Fibroblast of skin of right biceps (primary cell): ENCODE results near the gene HECA.
"Not testable (repeated sequence)": the region's sequence is repeated elsewhere in the genome, so short reads cannot be mapped to it uniquely, and the experiment has no call there.

Source experiments
- DNase-seq: peaks from one replicate; pipeline ENCODE4 v3.0.0-alpha.2; 2013

The HECA gene

DNA sequence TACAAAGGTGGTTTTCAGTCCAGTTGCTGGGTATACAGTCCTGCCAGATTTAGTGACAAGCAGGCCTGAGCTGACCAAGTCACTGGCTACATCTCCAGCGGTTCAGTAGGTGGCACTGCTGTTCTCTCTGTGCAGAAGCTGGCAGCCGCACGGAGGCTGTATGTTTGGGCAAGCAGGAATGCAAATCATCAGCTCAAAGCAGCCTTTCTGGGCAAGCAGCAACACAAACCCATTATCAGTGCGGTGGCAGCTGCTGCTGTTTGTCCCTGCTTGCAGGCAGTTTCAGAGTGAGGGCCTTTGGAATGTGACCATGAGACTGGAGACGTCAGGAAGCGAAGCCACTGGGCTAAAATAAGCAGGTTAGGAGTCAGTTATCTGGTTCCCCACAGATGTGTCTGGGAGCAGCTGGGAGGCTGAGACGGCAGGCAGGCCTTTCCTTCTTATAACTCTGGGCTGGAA, 84.4 kb downstream of the HECA start:
- DNase-seq, result peak; percentile 91

DNA sequence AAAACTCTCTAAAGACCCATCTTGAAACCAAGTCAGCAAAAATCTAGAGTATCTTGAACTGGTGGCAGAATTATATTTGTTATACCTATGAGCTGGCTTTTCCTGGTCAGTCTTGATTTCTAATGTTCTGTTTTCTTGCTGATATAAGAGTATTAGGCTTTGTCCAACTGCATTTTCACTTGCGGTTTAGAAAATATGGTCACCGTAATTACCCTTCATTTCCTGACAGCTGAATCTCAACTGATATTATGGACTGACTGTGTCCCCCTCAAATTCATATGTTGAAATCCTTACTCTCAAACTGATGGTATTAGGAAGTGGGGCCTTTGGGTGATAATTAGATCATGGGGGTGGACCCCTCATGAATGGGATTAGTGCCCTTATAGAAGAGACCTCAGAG, 84.9 kb downstream of the HECA start:
- DNase-seq, result no peak

DNA sequence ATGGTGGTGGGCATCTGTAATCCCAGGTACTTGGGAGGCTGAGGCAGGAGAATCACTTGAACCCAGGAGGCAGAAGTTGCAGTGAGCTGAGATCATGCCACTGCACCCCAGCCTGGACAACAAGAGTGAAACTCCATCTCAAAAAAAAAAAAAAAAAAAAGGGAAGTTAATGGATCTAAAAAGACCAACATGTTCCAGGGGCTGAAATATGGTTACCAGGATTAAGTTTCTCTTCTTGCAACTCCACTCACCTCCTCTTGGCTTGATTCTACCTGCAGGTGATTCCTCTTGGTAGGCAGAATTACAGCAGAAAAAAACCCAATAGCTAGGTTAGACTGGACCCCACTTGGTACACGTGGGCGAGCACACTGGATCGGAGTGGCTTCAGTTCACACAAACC, 93.5 kb downstream of the HECA start:
- DNase-seq, result not testable (repeated sequence)
